ENCODE results near the gene RNF32. TPM values are rescaled to one million over a fixed set of nuclear protein-coding genes. Genes with fewer than 3 reads are reported as not detected.
"Not testable (repeated sequence)": the region's sequence is repeated elsewhere in the genome, so short reads cannot be mapped to it uniquely, and the experiment has no call there.

The RNF32 gene
- total RNA-seq, 1 experiment from 2014 or later, result 3.5 TPM

- peaks cover 6% of the 10 kb centered on the region; the same call in 1 of the 2 replicates for H3K9me3 ChIP-seq (ENCODE audit: control insufficient read depth, insufficient read depth, low read depth, low read length)
- no peak for ATAC-seq
- no peak for TF ChIP-seq CTCF (IDR thresholded peaks at IDR 0.05)
- in situ Hi-C loops (cut with HindIII; ENCODE audit: low pct_unique_long_range_greater_than_20kb, low sequenced_read_pairs) (no loop called here), intact Hi-C loops (cut with micrococcal nuclease; ENCODE audit: unreplicated experiment) (no loop called here)
- no peak overlapping the region for H3K4me3 ChIP-seq (ENCODE audit: low read depth in 2 of 2, low read length in 2 of 2)
- no TSS peak for BruUV-seq (replicated peaks)
- DNase-seq (ENCODE audit: low read depth, low spot score), result no peak
- no peak overlapping the region for H3K27ac ChIP-seq (ENCODE audit: low read length)
- POLR2A ChIA-PET, result no interaction called here
- H3K4me1 ChIP-seq (ENCODE audit: control insufficient read depth, insufficient read depth, low read length), result no peaks in the 10 kb centered on the region
- no peaks in the 10 kb centered on the region for H3K27me3 ChIP-seq (ENCODE audit: control insufficient read depth, insufficient read depth, low read length)
- H3K36me3 ChIP-seq (ENCODE audit: control insufficient read depth, insufficient read depth, low read length), result no peaks in the 10 kb centered on the region
- CTCF ChIA-PET, result no interaction called here
Observed at GRCh38 chr7:156629873-156630272, 10.7 kb upstream of the RNF32 start.

- H3K36me3 ChIP-seq (ENCODE audit: control insufficient read depth, insufficient read depth, low read length), result no peaks in the 10 kb centered on the region
- intact Hi-C loops (cut with micrococcal nuclease; ENCODE audit: unreplicated experiment), result no loop called here
- no peaks in the 10 kb centered on the region for H3K9me3 ChIP-seq (ENCODE audit: control insufficient read depth, insufficient read depth, low read depth, low read length)
- DNase-seq (ENCODE audit: low read depth, low spot score) (no peak), ATAC-seq (no peak)
- no peak overlapping the region for H3K4me3 ChIP-seq (ENCODE audit: low read depth in 2 of 2, low read length in 2 of 2)
- no TSS peak for BruUV-seq (replicated peaks)
- in situ Hi-C loops (cut with HindIII; ENCODE audit: low pct_unique_long_range_greater_than_20kb, low sequenced_read_pairs), result no loop called here
- ChIA-PET CTCF (no interaction called here), POLR2A (interaction anchor here (0.6 kb wide), 1 partner anchor 198 kb away, joined by 3 read pairs; no protein-coding TSS in a partner anchor)
- no peak for TF ChIP-seq TCF7L2 (IDR thresholded peaks at IDR 0.05; ENCODE audit: low read depth, low read length)
- no peak for TF ChIP-seq POLR2AphosphoS5 (IDR thresholded peaks at IDR 0.05; ENCODE audit: low read depth, low read length)
- H3K27ac ChIP-seq (ENCODE audit: low read length), result no peak overlapping the region
- H3K4me1 ChIP-seq (ENCODE audit: control insufficient read depth, insufficient read depth, low read length), result peaks cover 6% of the 10 kb centered on the region; the same call in 1 of the 2 replicates
- no peaks in the 10 kb centered on the region for H3K27me3 ChIP-seq (ENCODE audit: control insufficient read depth, insufficient read depth, low read length)
Observed at GRCh38 chr7:156634117-156634516, 6.5 kb upstream of the RNF32 start.

GRCh38 chr7:156635529-156636385 lies 4.8 kb upstream of the RNF32 start:
- no TSS peak for BruUV-seq (replicated peaks)
- Histone ChIP-seq H3K27me3 (ENCODE audit: control insufficient read depth, insufficient read depth, low read length) (no peaks in the 10 kb centered on the region), H3K27ac (ENCODE audit: low read length) (no peak overlapping the region), H3K4me1 (ENCODE audit: control insufficient read depth, insufficient read depth, low read length) (peaks cover 6% of the 10 kb centered on the region; the same call in 1 of the 2 replicates), H3K36me3 (ENCODE audit: control insufficient read depth, insufficient read depth, low read length) (no peaks in the 10 kb centered on the region; the same call in 1 of the 2 replicates), H3K4me3 (ENCODE audit: low read depth in 2 of 2, low read length in 2 of 2) (no peak overlapping the region), H3K9me3 (ENCODE audit: control insufficient read depth, insufficient read depth, low read depth, low read length) (no peaks in the 10 kb centered on the region)
- TF ChIP-seq, protein P1, sequence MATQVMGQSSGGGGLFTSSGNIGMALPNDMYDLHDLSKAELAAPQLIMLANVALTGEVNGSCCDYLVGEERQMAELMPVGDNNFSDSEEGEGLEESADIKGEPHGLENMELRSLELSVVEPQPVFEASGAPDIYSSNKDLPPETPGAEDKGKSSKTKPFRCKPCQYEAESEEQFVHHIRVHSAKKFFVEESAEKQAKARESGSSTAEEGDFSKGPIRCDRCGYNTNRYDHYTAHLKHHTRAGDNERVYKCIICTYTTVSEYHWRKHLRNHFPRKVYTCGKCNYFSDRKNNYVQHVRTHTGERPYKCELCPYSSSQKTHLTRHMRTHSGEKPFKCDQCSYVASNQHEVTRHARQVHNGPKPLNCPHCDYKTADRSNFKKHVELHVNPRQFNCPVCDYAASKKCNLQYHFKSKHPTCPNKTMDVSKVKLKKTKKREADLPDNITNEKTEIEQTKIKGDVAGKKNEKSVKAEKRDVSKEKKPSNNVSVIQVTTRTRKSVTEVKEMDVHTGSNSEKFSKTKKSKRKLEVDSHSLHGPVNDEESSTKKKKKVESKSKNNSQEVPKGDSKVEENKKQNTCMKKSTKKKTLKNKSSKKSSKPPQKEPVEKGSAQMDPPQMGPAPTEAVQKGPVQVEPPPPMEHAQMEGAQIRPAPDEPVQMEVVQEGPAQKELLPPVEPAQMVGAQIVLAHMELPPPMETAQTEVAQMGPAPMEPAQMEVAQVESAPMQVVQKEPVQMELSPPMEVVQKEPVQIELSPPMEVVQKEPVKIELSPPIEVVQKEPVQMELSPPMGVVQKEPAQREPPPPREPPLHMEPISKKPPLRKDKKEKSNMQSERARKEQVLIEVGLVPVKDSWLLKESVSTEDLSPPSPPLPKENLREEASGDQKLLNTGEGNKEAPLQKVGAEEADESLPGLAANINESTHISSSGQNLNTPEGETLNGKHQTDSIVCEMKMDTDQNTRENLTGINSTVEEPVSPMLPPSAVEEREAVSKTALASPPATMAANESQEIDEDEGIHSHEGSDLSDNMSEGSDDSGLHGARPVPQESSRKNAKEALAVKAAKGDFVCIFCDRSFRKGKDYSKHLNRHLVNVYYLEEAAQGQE (IDR thresholded peaks at IDR 0.05; ENCODE audit: insufficient read depth in 1 of 2, low read depth in 2 of 2, low read length in 1 of 2), result no peak
- TF ChIP-seq POLR2AphosphoS5 (IDR thresholded peaks at IDR 0.05; ENCODE audit: low read depth, low read length) (no peak), SIN3A (IDR thresholded peaks at IDR 0.05; ENCODE audit: borderline replicate concordance, insufficient read depth, low read depth, low read length) (no peak), TCF7L2 (IDR thresholded peaks at IDR 0.05; ENCODE audit: low read depth, low read length) (no peak), CTCF (IDR thresholded peaks at IDR 0.05) (no peak)
- DNase-seq (ENCODE audit: low read depth, low spot score) (no peak), ATAC-seq (no peak)
- POLR2A ChIA-PET, result no interaction called here
- in situ Hi-C loops (cut with HindIII; ENCODE audit: low pct_unique_long_range_greater_than_20kb, low sequenced_read_pairs) (no loop called here), intact Hi-C loops (cut with micrococcal nuclease; ENCODE audit: unreplicated experiment) (no loop called here)
- CTCF ChIA-PET, result no interaction called here

GRCh38 chr7:156637093-156637492 lies 3.5 kb upstream of the RNF32 start:
- CTCF ChIA-PET, result not testable (repeated sequence)

More at GRCh38 chr7:156637093-156637492, 3.5 kb upstream of the RNF32 start:
- H3K9me3 ChIP-seq (ENCODE audit: control insufficient read depth, insufficient read depth, low read depth, low read length); H3K27ac ChIP-seq (ENCODE audit: low read length); POLR2A ChIA-PET; ATAC-seq; BruUV-seq (replicated peaks); in situ Hi-C loops (cut with HindIII; ENCODE audit: low pct_unique_long_range_greater_than_20kb, low sequenced_read_pairs); H3K4me3 ChIP-seq (ENCODE audit: low read depth in 2 of 2, low read length in 2 of 2); H3K36me3 ChIP-seq (ENCODE audit: control insufficient read depth, insufficient read depth, low read length); intact Hi-C loops (cut with micrococcal nuclease; ENCODE audit: unreplicated experiment); DNase-seq (ENCODE audit: low read depth, low spot score); H3K27me3 ChIP-seq (ENCODE audit: control insufficient read depth, insufficient read depth, low read length): not testable (repeated sequence)
- peaks cover 12% of the 10 kb centered on the region for H3K4me1 ChIP-seq (ENCODE audit: control insufficient read depth, insufficient read depth, low read length)
